Measurements from ENCODE around the gene TMEM184B.

TMEM184B gene

GRCh38 chr22:38290347-38290746, 17.5 kb upstream of the TMEM184B start:
- TF ChIP-seq TOX (CRISPR knock-in tag; IDR thresholded peaks at IDR 0.05; ENCODE audit: borderline replicate concordance) (no peak), GLIS3 (CRISPR knock-in tag; IDR thresholded peaks at IDR 0.05) (no peak)
- no peak for ATAC-seq

- ATAC-seq = no peak
Measured at GRCh38 chr22:38289583-38290082, 16.8 kb upstream of the TMEM184B start.

GRCh38 chr22:38286915-38287669, 14.3 kb upstream of the TMEM184B start:
- TF ChIP-seq ZFP30 (CRISPR knock-in tag; IDR thresholded peaks at IDR 0.05) = no peak
- no peak for TF ChIP-seq TOX (CRISPR knock-in tag; IDR thresholded peaks at IDR 0.05; ENCODE audit: borderline replicate concordance)
- no peak for TF ChIP-seq CSDC2 (CRISPR knock-in tag; IDR thresholded peaks at IDR 0.05)
- TF ChIP-seq ZNF565 (CRISPR knock-in tag; conservative IDR thresholded peaks at IDR 0.05; ENCODE audit: low read depth) = no peak
- no peak for TF ChIP-seq ZFP3 (CRISPR knock-in tag; IDR thresholded peaks at IDR 0.05)
- no peak for ATAC-seq

More at GRCh38 chr22:38289583-38290082, 16.8 kb upstream of the TMEM184B start:
- TF ChIP-seq SNAI2 (CRISPR knock-in tag; IDR thresholded peaks at IDR 0.05) = no peak

GRCh38 chr22:38285018-38285417, 12.2 kb upstream of the TMEM184B start:
- TF ChIP-seq ZNF70 (CRISPR knock-in tag; IDR thresholded peaks at IDR 0.05) = no peak
- no peak for TF ChIP-seq CREB5 (CRISPR knock-in tag; IDR thresholded peaks at IDR 0.05; ENCODE audit: low read depth)
- TF ChIP-seq ARNTL (CRISPR knock-in tag; IDR thresholded peaks at IDR 0.05; ENCODE audit: borderline replicate concordance, low read depth) = no peak
- TF ChIP-seq RARB (CRISPR knock-in tag; IDR thresholded peaks at IDR 0.05) = no peak
- no peak for TF ChIP-seq GLIS3 (CRISPR knock-in tag; IDR thresholded peaks at IDR 0.05)
- no peak for TF ChIP-seq ZFP3 (CRISPR knock-in tag; IDR thresholded peaks at IDR 0.05)
- no peak for TF ChIP-seq ISL1 (CRISPR knock-in tag; IDR thresholded peaks at IDR 0.05)
- TF ChIP-seq ZNF565 (CRISPR knock-in tag; conservative IDR thresholded peaks at IDR 0.05; ENCODE audit: low read depth) = no peak
- no peak for TF ChIP-seq SNAI2 (CRISPR knock-in tag; IDR thresholded peaks at IDR 0.05)
- no peak for TF ChIP-seq ZNF8 (CRISPR knock-in tag; IDR thresholded peaks at IDR 0.05)
- TF ChIP-seq PPARA (CRISPR knock-in tag; IDR thresholded peaks at IDR 0.05; ENCODE audit: borderline replicate concordance) = no peak
- no peak for TF ChIP-seq ESRRG (CRISPR knock-in tag; IDR thresholded peaks at IDR 0.05)
- no peak for TF ChIP-seq BACH2 (CRISPR knock-in tag; IDR thresholded peaks at IDR 0.05; ENCODE audit: borderline replicate concordance)
- TF ChIP-seq TOX (CRISPR knock-in tag; IDR thresholded peaks at IDR 0.05; ENCODE audit: borderline replicate concordance) = no peak
- TF ChIP-seq POU6F1 (CRISPR knock-in tag; IDR thresholded peaks at IDR 0.05; ENCODE audit: borderline replicate concordance, low read depth) = no peak
- TF ChIP-seq CSDC2 (CRISPR knock-in tag; IDR thresholded peaks at IDR 0.05) = no peak
- no peak for ATAC-seq

- no peak for TF ChIP-seq CREB5 (CRISPR knock-in tag; IDR thresholded peaks at IDR 0.05; ENCODE audit: low read depth)
- no peak for TF ChIP-seq POU6F1 (CRISPR knock-in tag; IDR thresholded peaks at IDR 0.05; ENCODE audit: borderline replicate concordance, low read depth)
- no peak for TF ChIP-seq ARNTL (CRISPR knock-in tag; IDR thresholded peaks at IDR 0.05; ENCODE audit: borderline replicate concordance, low read depth)
- no peak for TF ChIP-seq ZNF70 (CRISPR knock-in tag; IDR thresholded peaks at IDR 0.05)
- TF ChIP-seq ZNF565 (CRISPR knock-in tag; conservative IDR thresholded peaks at IDR 0.05; ENCODE audit: low read depth) = no peak
- no peak for TF ChIP-seq TCF4 (CRISPR knock-in tag; IDR thresholded peaks at IDR 0.05; ENCODE audit: borderline replicate concordance)
- peak; percentile 71 for ATAC-seq
Measured at GRCh38 chr22:38284042-38284402, 11.2 kb upstream of the TMEM184B start.
